Measurements from ENCODE around the gene MSI2. TPM values are rescaled to one million over a fixed set of nuclear protein-coding genes. Genes with fewer than 3 reads are reported as not detected.

The MSI2 gene
- total RNA-seq, 2 experiments from 2014 or later, result 113 to 114 TPM

- Mint-ChIP-seq H3K4me1 (peaks cover 2% of the 10 kb centered on the region), H3K9me3 (peaks cover 3% of the 10 kb centered on the region), H3K36me3 (peaks cover 17% of the 10 kb centered on the region), H3K4me3 (no peak overlapping the region), H3K27ac (no peak overlapping the region), H3K27me3 (no peaks in the 10 kb centered on the region)
- DNase-seq, result no peak
- no peak for ATAC-seq (ENCODE audit: low read depth)
- POLR2A ChIA-PET, result no interaction called here
Observed at GRCh38 chr17:57638284-57638683, 382.0 kb downstream of the MSI2 start.

DNA sequence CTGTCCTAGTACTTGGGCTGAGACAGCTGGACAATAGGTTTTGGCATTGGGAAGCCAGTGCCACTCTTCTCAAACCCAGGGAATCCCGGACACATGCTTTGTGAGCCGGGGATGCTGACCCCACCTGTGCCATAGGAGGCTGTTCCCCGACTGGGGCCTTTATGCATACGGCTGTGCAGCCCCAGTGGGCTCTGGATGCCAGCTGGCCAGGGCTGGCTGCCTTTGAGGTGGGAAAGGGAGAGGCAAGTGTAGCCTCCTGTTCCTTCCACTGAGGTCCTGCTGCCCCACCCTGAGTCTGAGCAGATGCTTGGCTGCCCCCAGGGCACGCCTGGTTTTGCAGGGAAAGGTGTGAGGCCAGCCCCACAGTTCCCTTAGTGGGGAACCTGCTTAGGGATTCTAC lies 383.1 kb downstream of the MSI2 start:
- DNase-seq, result no peak
- H3K36me3 Mint-ChIP-seq, result peaks cover 10% of the 10 kb centered on the region
- POLR2A ChIA-PET, result no interaction called here

DNA sequence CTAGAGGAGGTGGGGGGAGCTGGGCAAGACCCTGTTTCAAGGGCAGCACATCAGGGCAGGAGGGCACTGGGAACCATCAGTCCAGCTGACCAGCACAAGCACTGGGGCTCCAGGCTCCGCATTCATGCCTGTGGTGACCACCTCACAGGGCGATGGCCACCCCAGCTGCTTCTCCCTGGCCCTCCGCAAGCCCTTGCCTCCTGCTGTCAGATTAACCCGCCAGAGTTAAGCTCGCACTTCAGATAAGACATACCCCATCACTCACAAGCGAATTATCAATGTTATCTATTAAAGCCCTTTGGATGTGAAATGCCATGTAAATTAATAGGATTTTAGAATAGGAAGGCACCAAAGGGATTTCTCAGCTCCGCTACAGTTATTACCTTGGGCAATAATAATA lies 383.8 kb downstream of the MSI2 start:
- H3K4me1 Mint-ChIP-seq, result peaks cover 2% of the 10 kb centered on the region
- ATAC-seq (ENCODE audit: low read depth) (no peak), DNase-seq (no peak)
- H3K4me3 Mint-ChIP-seq, result no peak overlapping the region
- H3K27me3 Mint-ChIP-seq, result no peaks in the 10 kb centered on the region
- no peak overlapping the region for H3K27ac Mint-ChIP-seq
- POLR2A ChIA-PET, result no interaction called here
- H3K9me3 Mint-ChIP-seq, result no peaks in the 10 kb centered on the region
- H3K36me3 Mint-ChIP-seq, result peaks cover 10% of the 10 kb centered on the region

More for the DNA sequence above, 383.1 kb downstream of the MSI2 start:
- ATAC-seq (ENCODE audit: low read depth), result no peak
- Mint-ChIP-seq H3K27ac (no peak overlapping the region), H3K4me1 (peaks cover 2% of the 10 kb centered on the region), H3K4me3 (no peak overlapping the region), H3K9me3 (peaks cover under 1% of the 10 kb centered on the region), H3K27me3 (no peaks in the 10 kb centered on the region)

DNA sequence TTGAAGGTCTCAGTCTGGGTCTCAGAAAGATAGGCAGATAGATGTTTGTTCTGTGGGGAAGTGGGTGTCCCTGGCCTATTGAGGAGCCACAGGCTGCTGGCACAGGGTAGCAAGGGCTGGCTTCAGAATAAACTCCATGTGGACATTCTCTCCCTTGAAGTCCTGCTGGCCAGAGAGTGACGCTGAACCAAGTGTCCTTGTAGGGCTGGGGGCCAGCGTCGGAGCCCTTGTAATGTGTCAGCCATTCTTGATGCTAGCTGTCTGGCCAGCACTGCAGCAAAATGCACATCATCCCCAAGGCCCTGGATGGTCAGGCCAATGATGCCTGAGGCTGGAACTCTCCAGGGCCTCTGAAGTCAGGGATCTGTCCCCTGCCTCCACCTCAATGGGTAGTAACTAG lies 385.4 kb downstream of the MSI2 start:
- H3K9me3 Mint-ChIP-seq, result no peaks in the 10 kb centered on the region
- no peak overlapping the region for H3K27ac Mint-ChIP-seq
- POLR2A ChIA-PET, result interaction anchor here (1.5 kb wide), 1 partner anchor 38 kb away, joined by 3 read pairs; no protein-coding TSS in a partner anchor
- peaks cover 9% of the 10 kb centered on the region for H3K4me1 Mint-ChIP-seq
- ATAC-seq (ENCODE audit: low read depth) (no peak), DNase-seq (no peak)
- H3K4me3 Mint-ChIP-seq, result no peak overlapping the region
- H3K27me3 Mint-ChIP-seq, result no peaks in the 10 kb centered on the region
- peaks cover 10% of the 10 kb centered on the region for H3K36me3 Mint-ChIP-seq

GRCh38 chr17:57643062-57643461 lies 386.7 kb downstream of the MSI2 start:
- peaks cover 11% of the 10 kb centered on the region for H3K36me3 Mint-ChIP-seq
- peaks cover 7% of the 10 kb centered on the region for H3K4me1 Mint-ChIP-seq
- no peaks in the 10 kb centered on the region for H3K27me3 Mint-ChIP-seq
- POLR2A ChIA-PET, result interaction anchor here (1.5 kb wide), 1 partner anchor 39 kb away, joined by 3 read pairs; no protein-coding TSS in a partner anchor
- H3K27ac Mint-ChIP-seq, result no peak overlapping the region
- DNase-seq (no peak), ATAC-seq (ENCODE audit: low read depth) (no peak)
- H3K4me3 Mint-ChIP-seq, result no peak overlapping the region
- no peaks in the 10 kb centered on the region for H3K9me3 Mint-ChIP-seq

DNA sequence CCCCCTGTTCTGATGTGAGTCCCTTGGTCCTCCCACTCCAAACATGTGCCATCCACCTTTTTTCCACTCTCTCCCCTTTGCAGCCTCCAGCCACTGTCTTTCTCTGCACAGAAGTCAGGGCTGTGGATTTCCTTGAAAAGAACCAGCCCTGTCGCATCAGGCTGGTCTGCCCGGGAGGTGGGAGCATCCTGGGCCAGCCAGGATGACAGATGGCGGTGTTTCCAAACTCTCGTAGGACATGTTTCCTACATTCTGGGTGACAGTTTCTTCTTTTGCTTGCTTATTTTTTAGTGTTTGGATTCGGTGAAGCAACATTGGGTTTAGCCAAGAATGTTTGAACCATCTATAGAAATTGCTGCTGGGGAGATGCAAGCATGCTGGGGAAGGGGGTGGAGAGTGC lies 388.0 kb downstream of the MSI2 start:
- DNase-seq (no peak), ATAC-seq (ENCODE audit: low read depth) (no peak)
- Mint-ChIP-seq H3K36me3 (peaks cover 9% of the 10 kb centered on the region), H3K4me3 (no peak overlapping the region), H3K9me3 (no peaks in the 10 kb centered on the region), H3K4me1 (peaks cover 7% of the 10 kb centered on the region), H3K27ac (no peak overlapping the region), H3K27me3 (no peaks in the 10 kb centered on the region)
- POLR2A ChIA-PET, result no interaction called here

GRCh38 chr17:57645950-57646665 lies 389.8 kb downstream of the MSI2 start:
- peak overlapping the region; percentile 71 for H3K27ac Mint-ChIP-seq
- ATAC-seq (ENCODE audit: low read depth), result peak; percentile 77
- peaks cover 8% of the 10 kb centered on the region for H3K36me3 Mint-ChIP-seq
- no peaks in the 10 kb centered on the region for H3K27me3 Mint-ChIP-seq
- H3K4me1 Mint-ChIP-seq, result peaks cover 9% of the 10 kb centered on the region
- H3K4me3 Mint-ChIP-seq, result no peak overlapping the region
- DNase-seq, result no peak
- POLR2A ChIA-PET, result interaction anchor here (1.3 kb wide), 1 partner anchor 47 kb away, joined by 4 read pairs; no protein-coding TSS in a partner anchor
- no peaks in the 10 kb centered on the region for H3K9me3 Mint-ChIP-seq

DNA sequence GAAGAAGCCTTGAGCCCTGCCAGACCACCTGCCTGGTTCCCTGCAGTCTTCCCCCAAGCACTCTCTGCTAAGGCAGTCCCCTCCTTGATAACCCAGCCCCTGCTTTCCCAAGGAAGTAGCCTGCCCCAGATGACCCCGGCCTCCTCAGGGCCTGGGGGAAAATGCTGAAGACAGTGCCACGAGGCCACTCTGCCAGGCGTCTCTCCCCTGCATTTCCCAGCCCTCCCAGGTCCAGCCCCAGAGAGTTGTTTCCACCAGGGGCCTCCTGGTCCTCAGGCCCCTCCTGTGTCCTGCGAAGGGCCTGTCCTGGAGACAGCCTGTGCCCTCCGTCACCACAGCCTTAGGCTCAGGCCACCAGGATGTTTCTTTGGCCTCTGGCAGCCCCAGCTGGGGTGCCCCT lies 392.4 kb downstream of the MSI2 start:
- ATAC-seq (ENCODE audit: low read depth) (no peak), DNase-seq (no peak)
- Mint-ChIP-seq H3K4me3 (no peak overlapping the region), H3K27me3 (no peaks in the 10 kb centered on the region), H3K36me3 (peaks cover 8% of the 10 kb centered on the region), H3K4me1 (peaks cover 10% of the 10 kb centered on the region), H3K27ac (no peak overlapping the region), H3K9me3 (no peaks in the 10 kb centered on the region)
- POLR2A ChIA-PET, result interaction anchor here (0.6 kb wide), 1 partner anchor 272 kb away, joined by 3 read pairs; no protein-coding TSS in a partner anchor

DNA sequence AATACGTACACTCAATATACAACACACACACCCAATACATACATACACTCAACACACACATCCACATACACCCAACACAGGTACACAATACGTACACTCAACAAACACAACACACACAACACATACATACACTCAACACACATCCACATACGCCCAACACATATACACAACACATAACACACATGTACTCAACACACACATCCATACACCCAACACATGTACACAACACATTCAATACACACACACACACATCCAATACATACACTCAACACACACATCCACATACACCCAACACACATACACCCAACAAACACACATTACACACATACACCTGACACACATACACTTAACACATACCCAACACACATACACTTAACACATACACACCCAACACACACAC lies 392.9 kb downstream of the MSI2 start:
- POLR2A ChIA-PET, result no interaction called here
- DNase-seq (no peak), ATAC-seq (ENCODE audit: low read depth) (no peak)
- Mint-ChIP-seq H3K36me3 (peaks cover 7% of the 10 kb centered on the region), H3K4me3 (no peak overlapping the region), H3K27me3 (no peaks in the 10 kb centered on the region), H3K27ac (no peak overlapping the region), H3K9me3 (no peaks in the 10 kb centered on the region), H3K4me1 (peaks cover 10% of the 10 kb centered on the region)

GRCh38 chr17:57649731-57650484 lies 393.6 kb downstream of the MSI2 start:
- Mint-ChIP-seq H3K27ac (no peak overlapping the region), H3K4me3 (no peak overlapping the region)

DNA sequence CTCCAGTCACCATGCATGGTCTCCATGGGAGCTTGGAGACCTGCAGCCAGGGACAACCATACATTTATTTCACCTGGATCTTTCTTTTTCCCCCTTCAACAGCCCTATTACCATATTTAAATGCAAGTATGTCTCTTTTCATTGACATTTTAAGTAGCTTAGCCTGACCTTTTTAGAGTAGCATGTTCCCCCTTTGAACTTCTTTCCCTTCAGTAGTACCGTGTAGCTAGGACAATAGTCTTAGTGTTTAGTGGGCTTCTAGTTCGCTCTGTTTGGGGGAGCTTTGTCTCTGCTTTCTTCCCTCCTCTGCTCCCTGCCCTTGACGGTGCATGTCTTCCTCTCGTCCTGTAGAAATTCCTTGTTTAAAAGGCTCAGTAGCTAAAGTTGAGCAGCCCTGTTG lies 394.2 kb downstream of the MSI2 start:
- Mint-ChIP-seq H3K27ac (no peak overlapping the region), H3K4me1 (peaks cover 10% of the 10 kb centered on the region)

More at GRCh38 chr17:57649731-57650484, 393.6 kb downstream of the MSI2 start:
- H3K27me3 Mint-ChIP-seq, result no peaks in the 10 kb centered on the region
- POLR2A ChIA-PET, result no interaction called here
- peaks cover 10% of the 10 kb centered on the region for H3K4me1 Mint-ChIP-seq
- no peaks in the 10 kb centered on the region for H3K9me3 Mint-ChIP-seq
- ATAC-seq (ENCODE audit: low read depth), result no peak
- H3K36me3 Mint-ChIP-seq, result peaks cover 6% of the 10 kb centered on the region
- no peak for DNase-seq

DNA sequence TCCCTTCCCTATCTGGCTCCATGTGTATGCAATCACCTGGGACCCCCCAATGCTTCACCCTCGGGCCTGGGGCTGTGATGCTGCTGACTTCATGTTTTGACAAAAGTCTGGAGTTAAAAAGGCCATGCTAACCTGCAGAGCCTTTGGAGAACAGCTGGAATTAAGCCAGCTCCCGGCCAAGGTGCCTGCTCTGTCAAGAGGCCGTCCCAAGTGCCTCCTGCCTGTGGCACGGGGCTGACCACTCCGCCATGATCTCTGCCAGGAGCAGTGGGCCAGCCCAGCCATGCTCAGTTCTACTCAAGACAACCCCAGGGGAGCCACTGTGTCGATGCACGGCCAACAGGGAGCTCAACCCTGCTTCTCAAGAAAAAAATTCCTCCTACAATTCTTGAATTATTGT lies 395.1 kb downstream of the MSI2 start:
- DNase-seq (no peak), ATAC-seq (ENCODE audit: low read depth) (no peak)
- Mint-ChIP-seq H3K27ac (no peak overlapping the region), H3K36me3 (peaks cover 6% of the 10 kb centered on the region), H3K4me3 (no peak overlapping the region), H3K9me3 (no peaks in the 10 kb centered on the region), H3K27me3 (no peaks in the 10 kb centered on the region), H3K4me1 (peaks cover 3% of the 10 kb centered on the region)
- POLR2A ChIA-PET, result no interaction called here

More for the DNA sequence above, 394.2 kb downstream of the MSI2 start:
- POLR2A ChIA-PET, result no interaction called here
- Mint-ChIP-seq H3K27me3 (no peaks in the 10 kb centered on the region), H3K36me3 (peaks cover 6% of the 10 kb centered on the region), H3K4me3 (no peak overlapping the region), H3K9me3 (no peaks in the 10 kb centered on the region)
- no peak for DNase-seq
- no peak for ATAC-seq (ENCODE audit: low read depth)

- H3K27me3 Mint-ChIP-seq, result no peaks in the 10 kb centered on the region
- H3K9me3 Mint-ChIP-seq, result no peaks in the 10 kb centered on the region
- H3K36me3 Mint-ChIP-seq, result peaks cover 7% of the 10 kb centered on the region
- POLR2A ChIA-PET, result no interaction called here
- peaks cover 3% of the 10 kb centered on the region for H3K4me1 Mint-ChIP-seq
- no peak for ATAC-seq (ENCODE audit: low read depth)
- no peak for DNase-seq
- no peak overlapping the region for H3K27ac Mint-ChIP-seq
- no peak overlapping the region for H3K4me3 Mint-ChIP-seq
Observed at GRCh38 chr17:57651996-57652395, 395.7 kb downstream of the MSI2 start.

DNA sequence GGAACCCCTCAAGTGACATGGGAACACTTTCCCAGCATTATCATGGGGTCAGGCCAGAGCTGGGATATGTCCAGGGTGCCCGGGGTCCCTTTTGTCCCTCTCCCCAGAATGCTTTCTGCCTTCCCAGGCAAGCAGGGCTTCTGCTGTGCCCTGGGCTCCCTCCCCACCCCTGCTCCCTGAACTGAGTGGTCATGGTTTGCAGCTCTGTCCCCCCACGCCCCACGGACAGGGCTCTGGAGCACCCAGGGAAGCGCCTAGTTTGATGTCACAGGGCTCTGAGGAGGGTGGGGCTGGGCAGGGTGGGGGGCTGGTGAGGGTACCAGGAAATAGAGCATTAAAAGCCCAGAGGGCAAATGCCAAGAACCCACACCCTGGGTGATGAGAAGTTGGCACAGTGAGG lies 396.5 kb downstream of the MSI2 start:
- H3K9me3 Mint-ChIP-seq, result no peaks in the 10 kb centered on the region
- no peak overlapping the region for H3K4me3 Mint-ChIP-seq
- peaks cover 3% of the 10 kb centered on the region for H3K4me1 Mint-ChIP-seq
- no peaks in the 10 kb centered on the region for H3K27me3 Mint-ChIP-seq
- no peak for DNase-seq
- no peak overlapping the region for H3K27ac Mint-ChIP-seq
- peaks cover 9% of the 10 kb centered on the region for H3K36me3 Mint-ChIP-seq
- POLR2A ChIA-PET, result no interaction called here
- no peak for ATAC-seq (ENCODE audit: low read depth)
